ENCODE measurements around the gene SWAP70. TPM values are rescaled to one million over a fixed set of nuclear protein-coding genes. Genes with fewer than 3 reads are reported as not detected.

SWAP70 gene
- total and polyA plus RNA-seq, 9 of the 15 experiments (the other 6 are each of a cell fraction or from before 2014, with no cell fraction given): 1.7 to 4.9 (median 3.9) TPM

DNA sequence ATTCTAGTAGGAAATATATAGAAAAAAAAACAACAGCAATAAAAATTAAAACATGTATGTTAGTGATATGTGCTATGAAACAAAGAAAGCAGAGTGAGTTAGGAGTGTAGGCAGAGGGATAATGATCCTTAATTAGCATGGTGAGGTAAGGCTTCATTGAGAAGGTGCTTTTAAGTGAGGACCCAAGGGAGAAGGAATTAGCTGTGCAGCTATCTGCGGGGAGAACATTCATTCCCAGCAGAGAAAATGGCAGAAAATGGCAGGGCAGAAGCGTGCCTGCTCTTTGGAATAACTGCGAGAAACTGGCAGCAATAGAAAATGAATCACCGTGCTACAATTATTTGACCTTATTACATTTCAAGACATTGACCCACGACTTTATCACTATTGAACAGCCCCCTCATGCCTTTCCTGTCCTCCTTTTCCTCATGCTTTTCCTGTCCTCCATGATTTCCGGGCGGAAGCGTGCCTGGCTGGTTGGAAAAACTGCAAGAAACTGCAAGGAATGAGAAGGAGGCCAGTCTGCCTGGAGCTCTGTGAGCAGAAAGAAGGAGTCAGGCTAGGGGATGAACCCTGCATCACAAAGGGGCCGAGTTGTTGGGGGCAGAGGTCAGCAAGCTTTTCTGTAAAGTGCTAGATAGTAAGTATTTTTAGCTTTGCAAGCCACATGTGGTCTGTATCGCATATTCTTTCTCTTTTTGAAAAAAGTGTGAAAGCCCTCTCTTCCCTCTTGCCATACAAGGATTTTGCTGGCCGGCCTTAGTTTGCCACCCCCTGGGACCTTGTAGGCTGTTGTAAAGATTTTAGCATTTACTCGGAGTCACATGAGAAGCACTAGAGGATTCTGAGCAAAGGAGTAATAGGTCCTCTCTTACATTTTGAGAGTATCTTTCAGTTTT is 37.1 kb upstream of the SWAP70 start:
- H3K36me3 ChIP-seq (ENCODE audit: control insufficient read depth, insufficient read depth, low read length): no peaks in the 10 kb centered on the region
- peak overlapping the region in 1 of 2 experiments; percentile 78; a peak in 1 of 4 replicates for H3K9ac ChIP-seq (ENCODE audit: insufficient read depth in 1 of 2, low read depth in 2 of 2, low read length in 2 of 2)
- no peak overlapping the region for H3K27ac ChIP-seq (ENCODE audit: extremely low read depth, low read depth, low read length)
- no peaks in the 10 kb centered on the region for H4K20me1 ChIP-seq (replicated peaks; ENCODE audit: control insufficient read depth, insufficient read depth, low read length)
- in situ Hi-C loops (cut with MboI): no loop called here
- POLR2A ChIA-PET: interaction anchor here (1.0 kb wide), 1 partner anchor 26 kb away, joined by 3 read pairs; no protein-coding TSS in a partner anchor
- TF ChIP-seq TCF7L2 (IDR thresholded peaks at IDR 0.05; ENCODE audit: low read depth, low read length) (no peak), MEF2A (IDR thresholded peaks at IDR 0.05; ENCODE audit: control insufficient read depth, low read depth, low read length) (peak; percentile 74; the same call in 1 of the 2 replicates), ZNF311 (CRISPR knock-in tag; IDR thresholded peaks at IDR 0.05) (no peak), FOXM1 (IDR thresholded peaks at IDR 0.05; ENCODE audit: low read depth) (no peak), FOXM1 (CRISPR knock-in tag; IDR thresholded peaks at IDR 0.05; ENCODE audit: low read depth) (no peak), NR2C1 (IDR thresholded peaks at IDR 0.05) (peak; percentile 41; the same call in 1 of the 2 replicates), NR2C1 (tag; IDR thresholded peaks at IDR 0.05) (0 out of 2 replicates have a peak, but pooled peaks have one; percentile 26), POLR3A (IDR thresholded peaks at IDR 0.05; ENCODE audit: borderline replicate concordance, extremely low read depth, insufficient read depth, insufficient read length) (no peak), EP400 (IDR thresholded peaks at IDR 0.05) (no peak)
- peak overlapping the region; percentile 37 for H2AFZ ChIP-seq (ENCODE audit: low read depth, low read length)
- ATAC-seq (peak; percentile 78), DNase-seq (ENCODE audit: extremely low read depth in 1 of 4, low spot score in 3 of 4) (peak in 2 of 4 experiments; percentile 33 to 55), FAIRE-seq (peak; percentile 60)
- H3K9me3 ChIP-seq (replicated peaks; ENCODE audit: control insufficient read depth, insufficient read depth, low read depth, low read length): no peaks in the 10 kb centered on the region
- H3K4me2 ChIP-seq (ENCODE audit: insufficient read depth, low read length): peak overlapping the region; percentile 9; the same call in 1 of the 2 replicates
- WGBS (ENCODE audit: insufficient coverage, low coverage, missing lambda C conversion rate): 42% methylated on average over 12 of the region's 12 CpGs
- CTCF ChIA-PET (ENCODE audit: low intra/inter-chr PET ratio): no interaction called here
- H3K4me3 ChIP-seq: no peak overlapping the region
- intact Hi-C loops (cut with micrococcal nuclease): no loop called here
- H3K9me1 ChIP-seq (ENCODE audit: control insufficient read depth, insufficient read depth, low read length): no peaks in the 10 kb centered on the region
- no peaks in the 10 kb centered on the region for H3K79me2 ChIP-seq (ENCODE audit: control insufficient read depth, insufficient read depth, low read length)
- peaks cover 4 to 9% of the 10 kb centered on the region in 2 experiments; a peak in 3 of 5 replicates for H3K4me1 ChIP-seq (replicated peaks in 1 of 2; ENCODE audit: control insufficient read depth in 2 of 2, insufficient read depth in 2 of 2, low read length in 2 of 2)
- H3K27me3 ChIP-seq (ENCODE audit: control insufficient read depth in 2 of 2, insufficient read depth in 2 of 2, low read length in 2 of 2): no peaks in the 10 kb centered on the region
- no TSS peak for BruUV-seq (replicated peaks)

Data from K562 (cell line).